ENCODE data around the gene ADAT1. TPM values are rescaled to one million over a fixed set of nuclear protein-coding genes. Genes with fewer than 3 reads are reported as not detected.

ADAT1 gene
- total and polyA plus RNA-seq, 2 of the 13 experiments (the other 11 are each of a cell fraction or from before 2014, with no cell fraction given) = 18.4 to 40.8 TPM

- TF ChIP-seq ZNF142 (CRISPR knock-in tag; IDR thresholded peaks at IDR 0.05) = peak; percentile 43; the same call in 1 of the 2 replicates
- TF ChIP-seq ZMYM2 (CRISPR knock-in tag; IDR thresholded peaks at IDR 0.05) = no peak
- TF ChIP-seq BCL6 (CRISPR knock-in tag; IDR thresholded peaks at IDR 0.05) = no peak
- TF ChIP-seq ZNF878 (CRISPR knock-in tag; IDR thresholded peaks at IDR 0.05) = no peak
- peak; percentile 84 for TF ChIP-seq KDM5A (IDR thresholded peaks at IDR 0.05; ENCODE audit: borderline replicate concordance, low read length)
- no peak for TF ChIP-seq CSRNP2 (CRISPR knock-in tag; conservative IDR thresholded peaks at IDR 0.05; ENCODE audit: low read depth)
- TF ChIP-seq CREM (IDR thresholded peaks at IDR 0.05) = 0 out of 2 replicates have a peak, but pooled peaks have one; percentile 10
- TF ChIP-seq CREM (CRISPR knock-in tag; IDR thresholded peaks at IDR 0.05) = no peak
- TF ChIP-seq CCDC6 (CRISPR knock-in tag; IDR thresholded peaks at IDR 0.05) = 0 out of 2 replicates have a peak, but pooled peaks have one; percentile 19
- TF ChIP-seq ZSCAN29 (CRISPR knock-in tag; conservative IDR thresholded peaks at IDR 0.05) = no peak
- TF ChIP-seq ZNF557 (CRISPR knock-in tag; IDR thresholded peaks at IDR 0.05) = 0 out of 2 replicates have a peak, but pooled peaks have one; percentile 16
- no peak; the same call in 1 of the 2 replicates for TF ChIP-seq FOXP4 (CRISPR knock-in tag; IDR thresholded peaks at IDR 0.05)
- 0 out of 2 replicates have a peak, but pooled peaks have one; percentile 39 for TF ChIP-seq TFE3 (CRISPR knock-in tag; IDR thresholded peaks at IDR 0.05)
- TF ChIP-seq MTF1 (CRISPR knock-in tag; IDR thresholded peaks at IDR 0.05) = no peak; the same call in 1 of the 2 replicates
- TF ChIP-seq FOXA3 (CRISPR knock-in tag; IDR thresholded peaks at IDR 0.05) = peak; percentile 82
- TF ChIP-seq ZNF597 (CRISPR knock-in tag; IDR thresholded peaks at IDR 0.05) = no peak
- TF ChIP-seq ZNF30 (CRISPR knock-in tag; IDR thresholded peaks at IDR 0.05) = no peak; the same call in 1 of the 2 replicates
These were observed 25.4 kb upstream of the ADAT1 start (continued) for GRCh38 chr16:75648265-75649076.
